Neural cell (in vitro differentiated cells): ENCODE data around the gene DNMT3A.
A peak's percentile ranks its signal among the peaks of the same experiment; 100 is the strongest.

Source experiments
- CTCF ChIP-seq: fragments of 450-650 bp; IDR thresholded peaks from 2 replicates; pipeline ENCODE4 v1.5.1; 2014; ENCODE audit warnings: antibody characterized with exemption, mild to moderate bottlenecking, moderate library complexity; ENCODE audit not compliant: poor library complexity, severe bottlenecking
- EP300 ChIP-seq: fragments of 450-650 bp; conservative IDR thresholded peaks from 2 replicates; pipeline ENCODE4 v1.6.1; 2014; ENCODE audit warnings: antibody characterized with exemption, mild to moderate bottlenecking, moderate library complexity; ENCODE audit not compliant: poor library complexity, severe bottlenecking
- EZH2 ChIP-seq: fragments of 200-600, 300-800 bp; shearing (Covaris generic), sonication (generic); IDR thresholded peaks from 2 replicates; pipeline ENCODE4 v1.6.1; 2014; ENCODE audit warnings: antibody characterized with exemption, low read length, borderline replicate concordance, mild to moderate bottlenecking; ENCODE audit not compliant: insufficient read depth, poor library complexity, severe bottlenecking
- POLR2AphosphoS5 ChIP-seq: IDR thresholded peaks from 2 replicates; pipeline ENCODE4 v1.6.1; 2012
- RAD21 ChIP-seq: fragments of 450-650 bp; conservative IDR thresholded peaks from 2 replicates; pipeline ENCODE4 v1.6.1; 2014; ENCODE audit warnings: antibody characterized with exemption, mild to moderate bottlenecking, moderate library complexity
- REST ChIP-seq: IDR thresholded peaks from 2 replicates; pipeline ENCODE4 v1.6.1; 2012; ENCODE audit warnings: borderline replicate concordance
- SMC3 ChIP-seq: fragments of 450-650 bp; conservative IDR thresholded peaks from 2 replicates; pipeline ENCODE4 v1.6.1; 2014; ENCODE audit warnings: antibody characterized with exemption, mild to moderate bottlenecking, moderate library complexity; ENCODE audit not compliant: poor library complexity

- TF ChIP-seq CTCF: peak; percentile 95
- no peak for TF ChIP-seq REST
- TF ChIP-seq POLR2AphosphoS5: peak; percentile 19
- peak; percentile 60 for TF ChIP-seq RAD21
- TF ChIP-seq EZH2: no peak
- peak; percentile 66 for TF ChIP-seq SMC3
- TF ChIP-seq EP300: no peak
Observed at GRCh38 chr2:25362049-25362433, 20.3 kb upstream of the DNMT3A start.
